H1 (cell line): ENCODE results near the gene TPM2. TPM values are rescaled to one million over a fixed set of nuclear protein-coding genes. Genes with fewer than 3 reads are reported as not detected.

Source experiments
- CTCF ChIA-PET: fragments of 300-600 bp; sonication (Branson Sonifier 250); formaldehyde crosslinking; loops from one replicate; lab custom pipeline; 2021; ENCODE audit not compliant: partially characterized antibody; lab: Charles Lee
- POLR2A ChIA-PET: fragments of 300-600 bp; sonication (Branson Sonifier 250); formaldehyde crosslinking; loops from one replicate; lab custom pipeline; 2021; ENCODE audit warnings: inconsistent platforms; ENCODE audit not compliant: partially characterized antibody; lab: Charles Lee
- DNase-seq, 2 experiments: peaks; one replicate each; pipeline versions ENCODE4 v3.0.0 to v3.0.0-alpha.2; 2010 to 2022; ENCODE audit warnings: low spot score in 2 of 2, low read depth in 1 of 2, mixed read lengths in 1 of 2
- FAIRE-seq: peaks from 2 replicates; lab custom pipeline; 2011; peaks lifted over from hg19 to GRCh38; lab: Jason Lieb, UNC
- H2AFZ ChIP-seq: 2 replicates; pipeline ENCODE4 v1.8.1; 2012; ENCODE audit warnings: low read length, inconsistent platforms
- H2AK5ac ChIP-seq: 2 replicates; pipeline ENCODE4 v1.6.1; 2013; ENCODE audit warnings: low read depth, low read length
- H2BK120ac ChIP-seq: replicated peaks from 2 replicates; pipeline ENCODE3; 2013; ENCODE audit warnings: low read depth, low read length, inconsistent platforms
- H2BK12ac ChIP-seq: 2 replicates; pipeline ENCODE4 v1.6.1; 2013; ENCODE audit warnings: low read depth, low read length
- H2BK15ac ChIP-seq: 2 replicates; pipeline ENCODE4 v1.6.1; 2013; ENCODE audit warnings: low read length
- H2BK20ac ChIP-seq: 2 replicates; pipeline ENCODE4 v1.6.1; 2013; ENCODE audit warnings: low read length
- H2BK5ac ChIP-seq: 2 replicates; pipeline ENCODE4 v1.6.1; 2013; ENCODE audit warnings: low read depth, low read length
- H3K14ac ChIP-seq: 2 replicates; pipeline ENCODE4 v1.6.1; 2013; ENCODE audit warnings: inconsistent platforms; ENCODE audit not compliant: insufficient read length
- H3K18ac ChIP-seq: 2 replicates; pipeline ENCODE4 v1.6.1; 2013; ENCODE audit warnings: low read length; ENCODE audit errors: extremely low read depth
- H3K23ac ChIP-seq: 2 replicates; pipeline ENCODE4 v1.6.1; 2013; ENCODE audit warnings: inconsistent platforms; ENCODE audit not compliant: insufficient read length
- H3K23me2 ChIP-seq: 2 replicates; pipeline ENCODE4 v1.6.1; 2013; ENCODE audit warnings: low read depth, low read length
- H3K27ac ChIP-seq: 2 replicates; pipeline ENCODE4 v1.6.1; 2011; ENCODE audit warnings: low read depth, low read length, inconsistent platforms
- H3K27me3 ChIP-seq, 4 experiments: replicated peaks in 1 of 4; 1 replicate in 1 of 4; 2 replicates in 3 of 4; pipeline versions ENCODE4 v1.6.1 to v1.8.1; 2011 to 2013; ENCODE audit warnings: low read length in 3 of 4, mild to moderate bottlenecking in 3 of 4, inconsistent platforms in 2 of 4, mixed read lengths in 2 of 4, moderate library complexity in 1 of 4; ENCODE audit not compliant: control insufficient read depth in 3 of 4, insufficient read depth in 3 of 4; ENCODE audit errors: extremely low read depth in 1 of 4
- H3K36me3 ChIP-seq, 4 experiments: 2 replicates each; pipeline versions ENCODE4 v1.6.1 to v1.8.1; 2011 to 2013; ENCODE audit warnings: mild to moderate bottlenecking in 4 of 4, low read length in 3 of 4, moderate library complexity in 2 of 4, control low read depth in 1 of 4, inconsistent platforms in 1 of 4; ENCODE audit not compliant: insufficient read depth in 4 of 4, control insufficient read depth in 2 of 4
- H3K4ac ChIP-seq: replicated peaks from 2 replicates; pipeline ENCODE3; 2013; ENCODE audit warnings: low read length, low read depth, mixed read lengths, inconsistent platforms; ENCODE audit not compliant: insufficient read length
- H3K4me1 ChIP-seq, 4 experiments: replicated peaks in 1 of 4; 1 replicate in 1 of 4; 2 replicates in 3 of 4; pipeline versions ENCODE4 v1.6.1 to v1.8.1; 2011 to 2013; ENCODE audit warnings: low read length in 3 of 4, inconsistent platforms in 2 of 4, mixed read lengths in 1 of 4; ENCODE audit not compliant: insufficient read depth in 4 of 4, control insufficient read depth in 3 of 4
- H3K4me2 ChIP-seq, 2 experiments: 2 replicates each; pipeline versions ENCODE4 v1.6.1 to v1.8.1; 2011 to 2013; ENCODE audit warnings: low read depth in 2 of 2, low read length in 2 of 2, control low read depth in 1 of 2, inconsistent platforms in 1 of 2, mild to moderate bottlenecking in 1 of 2; ENCODE audit not compliant: insufficient read depth in 1 of 2
- H3K4me3 ChIP-seq, 4 experiments: fragments of 200-600, 300-600 bp in 1 of 4; sonication (generic), shearing (Covaris generic), sonication (Bioruptor Twin) in 1 of 4; 2 replicates each; pipeline versions ENCODE4 v1.5.1 to v1.8.1; 2011 to 2016; ENCODE audit warnings: low read length in 4 of 4, low read depth in 3 of 4, control low read depth in 2 of 4, inconsistent platforms in 2 of 4, mild to moderate bottlenecking in 2 of 4, mixed read lengths in 1 of 4, moderate library complexity in 1 of 4; ENCODE audit not compliant: insufficient read depth in 2 of 4; ENCODE audit errors: extremely low read depth in 1 of 4
- H3K56ac ChIP-seq: replicated peaks from 2 replicates; pipeline ENCODE3; 2013; ENCODE audit warnings: low read depth, mild to moderate bottlenecking, mixed read lengths, low read length, inconsistent platforms; ENCODE audit not compliant: insufficient read length
- H3K79me1 ChIP-seq: 2 replicates; pipeline ENCODE4 v1.6.1; 2013; ENCODE audit warnings: low read depth, low read length, control low read depth
- H3K79me2 ChIP-seq, 2 experiments: 2 replicates each; pipeline versions ENCODE4 v1.6.1 to v1.8.1; 2012 to 2013; ENCODE audit warnings: low read length in 2 of 2, mild to moderate bottlenecking in 2 of 2, inconsistent platforms in 1 of 2; ENCODE audit not compliant: insufficient read depth in 2 of 2, control insufficient read depth in 1 of 2
- H3K9ac ChIP-seq, 4 experiments: replicated peaks in 1 of 4; 1 replicate in 1 of 4; 2 replicates in 3 of 4; pipeline versions ENCODE4 v1.6.1 to v1.8.1; 2011 to 2013; ENCODE audit warnings: low read depth in 3 of 4, low read length in 3 of 4, control low read depth in 2 of 4, mild to moderate bottlenecking in 2 of 4, moderate library complexity in 2 of 4, inconsistent platforms in 1 of 4; ENCODE audit errors: extremely low read depth in 1 of 4
- H3K9me3 ChIP-seq, 2 experiments: 2 replicates each; pipeline versions ENCODE4 v1.6.1 to v1.8.1; 2012 to 2013; ENCODE audit warnings: mild to moderate bottlenecking in 2 of 2, moderate library complexity in 2 of 2, control low read depth in 1 of 2, inconsistent platforms in 1 of 2, low read depth in 1 of 2, low read length in 1 of 2, mixed read lengths in 1 of 2; ENCODE audit not compliant: insufficient read depth in 2 of 2
- H4K20me1 ChIP-seq, 2 experiments: replicated peaks in 1 of 2; 2 replicates each; pipeline versions ENCODE3 to v1.8.1; 2011 to 2013; ENCODE audit warnings: inconsistent platforms in 2 of 2, low read length in 2 of 2, mild to moderate bottlenecking in 1 of 2; ENCODE audit not compliant: insufficient read depth in 2 of 2, control insufficient read depth in 1 of 2
- H4K5ac ChIP-seq: 2 replicates; pipeline ENCODE4 v1.6.1; 2013; ENCODE audit warnings: low read length, low read depth, mixed read lengths, inconsistent platforms; ENCODE audit not compliant: insufficient read length
- H4K8ac ChIP-seq: 2 replicates; pipeline ENCODE4 v1.8.0; 2013; ENCODE audit warnings: mild to moderate bottlenecking, moderate library complexity, low read length, inconsistent platforms; ENCODE audit not compliant: insufficient read depth; ENCODE audit errors: extremely low read depth
- H4K91ac ChIP-seq: replicated peaks from 2 replicates; pipeline ENCODE3; 2013; ENCODE audit warnings: low read length, mixed read lengths, inconsistent platforms; ENCODE audit not compliant: insufficient read length
- CHD1 ChIP-seq: IDR thresholded peaks from 2 replicates; pipeline ENCODE4 v1.6.1; 2012; ENCODE audit warnings: low read depth, low read length, improper control_type of control experiment
- GTF2F1 ChIP-seq: IDR thresholded peaks from 2 replicates; pipeline ENCODE4 v1.6.1; 2012; ENCODE audit warnings: low read depth, low read length, improper control_type of control experiment, borderline replicate concordance
- JUND ChIP-seq: IDR thresholded peaks from 2 replicates; pipeline ENCODE4 v1.6.1; 2011; ENCODE audit warnings: mild to moderate bottlenecking, improper control_type of control experiment, low read length
- MAX ChIP-seq: IDR thresholded peaks from 2 replicates; pipeline ENCODE4 v1.6.1; 2012; ENCODE audit warnings: inconsistent platforms
- NANOG ChIP-seq: IDR thresholded peaks from 2 replicates; pipeline ENCODE4 v1.6.1; 2011; ENCODE audit warnings: low read length, low read depth, mild to moderate bottlenecking, inconsistent platforms; ENCODE audit not compliant: insufficient read depth, poor library complexity, severe bottlenecking
- TAF1 ChIP-seq: IDR thresholded peaks from 2 replicates; pipeline ENCODE4 v1.6.1; 2011; ENCODE audit warnings: mild to moderate bottlenecking, low read depth, low read length
- TEAD4 ChIP-seq: IDR thresholded peaks from 2 replicates; pipeline ENCODE4 v1.6.1; 2012; ENCODE audit warnings: low read depth, low read length, inconsistent platforms, mixed read lengths
- WGBS, 2 experiments: shearing (Covaris generic) in 1 of 2; methylation state at CpG; one replicate each; pipeline versions ENCODE4 v1.1.6 to v1.1.7; 2013 to 2015; ENCODE audit warnings: low lambda C conversion rate in 2 of 2, mixed read lengths in 2 of 2, inconsistent platforms in 1 of 2, low coverage in 1 of 2, missing lambda C conversion rate in 1 of 2; ENCODE audit not compliant: insufficient replicate concordance in 2 of 2, insufficient coverage in 1 of 2, insufficient read length in 1 of 2; ENCODE audit errors: extremely low coverage in 1 of 2, missing lambda C conversion rate in 1 of 2; 5-methylcytosine and 5-hydroxymethylcytosine counted together
- polyA plus RNA-seq, 7 experiments: library from polyadenylated mRNA; depleted of rRNA in 3 of 7; stranded (reverse) in 5 of 7; unstranded in 2 of 7; fragments of >200 nt in 5 of 7; fragments of 200-250 nt in 2 of 7; gene quantifications; 1 replicate in 5 of 7; 2 replicates in 1 of 7; 4 replicates in 1 of 7; pipeline versions ENCODE4 v1.2.1 to v1.2.3, GENCODE V29; 2011 to 2013; ENCODE audit warnings: missing spikeins in 2 of 7, mixed read lengths in 2 of 7
- total RNA-seq: library from RNA; stranded (reverse); fragmentation: NEBNext Ultra II Directional; extraction: Animal tissue kit (Norgen Biotek cat#: 25700); gene quantifications from 2 replicates; pipeline ENCODE4 v1.2.1, GENCODE V29; 2021

Gene TPM2
- total and polyA plus RNA-seq, 2 of the 8 experiments (the other 6 are each of a cell fraction or from before 2014, with no cell fraction given), result 62.5 to 181 TPM

- no peak overlapping the region for H3K4me3 ChIP-seq
- H3K18ac ChIP-seq, result no peak overlapping the region
- no peak overlapping the region for H3K4me2 ChIP-seq
- no peak for FAIRE-seq
- H3K27ac ChIP-seq, result no peak overlapping the region
- no peak overlapping the region for H3K14ac ChIP-seq
- peaks cover 29 to 85% (median 64%) of the 10 kb centered on the region in 4 experiments for H3K36me3 ChIP-seq
- no peak overlapping the region for H3K9ac ChIP-seq
- H2BK12ac ChIP-seq, result no peak overlapping the region
- WGBS, 2 experiments, result 97% methylated on average over 4 of the region's 4 CpGs; no CpG with 5 or more reads in 1 of the 2 experiments
- no peak overlapping the region for H2AFZ ChIP-seq
- H3K27me3 ChIP-seq, result no peaks in the 10 kb centered on the region
- no peak overlapping the region for H2AK5ac ChIP-seq
- TF ChIP-seq TAF1 (no peak), CHD1 (no peak), TEAD4 (no peak), MAX (no peak), NANOG (no peak), GTF2F1 (no peak), JUND (no peak)
- TF ChIP-seq, all 59 proteins: peak for 0
- Histone ChIP-seq H3K4ac (no peak overlapping the region), H4K91ac (no peak overlapping the region), H3K9me3 (no peaks in the 10 kb centered on the region), H4K20me1 (peaks cover 0 to 2% of the 10 kb centered on the region in 2 experiments), H2BK5ac (no peak overlapping the region), H3K23ac (no peak overlapping the region), H2BK15ac (no peak overlapping the region), H2BK120ac (no peak overlapping the region), H3K79me1 (peaks cover 3% of the 10 kb centered on the region; the same call in 1 of the 2 replicates), H4K5ac (no peak overlapping the region), H2BK20ac (no peak overlapping the region), H3K79me2 (no peaks in the 10 kb centered on the region), H4K8ac (no peak overlapping the region), H3K4me1 (no peaks in the 10 kb centered on the region), H3K23me2 (no peaks in the 10 kb centered on the region), H3K56ac (no peak overlapping the region)
- ChIA-PET CTCF (interaction anchor here (0.9 to 13.8 kb wide), 3 partner anchors 11 to 23 kb away, joined by 3 to 198 read pairs (median 3); partner anchors contain the start of genes CREB3 and TLN1), POLR2A (interaction anchor here (1.2 to 10.5 kb wide), 3 partner anchors 8 to 14 kb away, joined by 3 to 51 read pairs (median 15); partner anchors contain the start of genes CREB3 and TLN1)
- no peak for DNase-seq
Measured at GRCh38 chr9:35719546-35719945, 29.8 kb upstream of the TPM2 start.
